Memory B cell (primary cell): ENCODE data around the gene SMARCA4.
A peak's percentile ranks its signal among the peaks of the same experiment; 100 is the strongest.
"Not testable (repeated sequence)": the region's sequence is repeated elsewhere in the genome, so short reads cannot be mapped to it uniquely, and the experiment has no call there.

Source experiments
- ATAC-seq: fragments of 150-1000 bp; cut with Tn5 transposase; 2 replicates; pipeline ENCODE4 v1.10.0; 2021; ENCODE audit warnings: low read depth, mild to moderate bottlenecking, moderate library complexity
- DNase-seq, 2 donors: peaks; one replicate each; pipeline ENCODE4 v3.0.0; 2022; ENCODE audit warnings: low spot score in 2 of 2
- H3K27ac Mint-ChIP-seq: one replicate; pipeline ENCODE4 v1.8.0; 2022; ENCODE audit warnings: mild to moderate bottlenecking, moderate library complexity, mixed read lengths
- H3K27me3 Mint-ChIP-seq: one replicate; pipeline ENCODE4 v1.8.0; 2022; ENCODE audit warnings: mixed read lengths
- H3K36me3 Mint-ChIP-seq: one replicate; pipeline ENCODE4 v1.8.0; 2022; ENCODE audit warnings: mild to moderate bottlenecking, mixed read lengths
- H3K4me1 Mint-ChIP-seq: one replicate; pipeline ENCODE4 v1.8.0; 2022; ENCODE audit warnings: mixed read lengths
- H3K4me3 Mint-ChIP-seq: one replicate; pipeline ENCODE4 v1.8.0; 2022; ENCODE audit warnings: mild to moderate bottlenecking, moderate library complexity, mixed read lengths
- H3K9me3 Mint-ChIP-seq: one replicate; pipeline ENCODE4 v1.8.0; 2022; ENCODE audit warnings: mixed read lengths

Gene SMARCA4

DNA sequence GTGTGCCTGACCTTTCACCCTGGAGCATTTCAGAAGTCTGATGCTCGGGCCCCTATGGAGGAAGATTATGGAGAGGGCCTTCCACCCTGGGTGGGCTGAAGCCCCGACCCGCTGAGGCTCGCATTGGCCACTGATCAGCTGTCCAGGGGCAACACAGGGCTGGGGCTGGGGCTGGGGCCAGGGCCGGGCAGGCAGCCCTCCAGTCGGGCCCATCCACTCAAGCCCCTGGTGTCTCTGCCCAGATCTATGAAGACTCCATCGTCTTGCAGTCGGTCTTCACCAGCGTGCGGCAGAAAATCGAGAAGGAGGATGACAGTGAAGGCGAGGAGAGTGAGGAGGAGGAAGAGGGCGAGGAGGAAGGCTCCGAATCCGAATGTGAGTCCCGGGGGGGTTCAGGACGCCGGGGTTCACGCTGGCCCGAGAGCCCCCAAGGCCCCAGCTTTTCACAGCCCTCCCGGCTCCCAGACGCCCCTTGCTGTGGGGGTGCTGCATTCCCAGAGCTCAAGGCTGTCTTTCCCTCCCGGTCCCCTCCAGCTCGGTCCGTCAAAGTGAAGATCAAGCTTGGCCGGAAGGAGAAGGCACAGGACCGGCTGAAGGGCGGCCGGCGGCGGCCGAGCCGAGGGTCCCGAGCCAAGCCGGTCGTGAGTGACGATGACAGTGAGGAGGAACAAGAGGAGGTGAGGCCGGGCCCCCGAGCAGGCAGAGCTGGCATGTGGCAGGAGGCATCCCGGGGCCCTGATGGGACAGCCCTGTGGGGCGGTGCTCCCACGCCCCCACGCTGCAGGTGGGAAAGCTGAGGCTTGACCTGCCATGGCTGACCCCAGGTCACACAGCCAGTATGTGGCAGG, 98.9 kb downstream of the SMARCA4 start:
- Mint-ChIP-seq H3K9me3 (no peaks in the 10 kb centered on the region), H3K4me1 (no peaks in the 10 kb centered on the region), H3K36me3 (peaks cover 26% of the 10 kb centered on the region), H3K27me3 (no peaks in the 10 kb centered on the region), H3K4me3 (no peak overlapping the region), H3K27ac (no peak overlapping the region)
- no peak for DNase-seq
- no peak for ATAC-seq

GRCh38 chr19:11061952-11062351, 101.1 kb downstream of the SMARCA4 start:
- DNase-seq: no peak
- Mint-ChIP-seq H3K4me3 (no peak overlapping the region), H3K4me1 (no peaks in the 10 kb centered on the region), H3K9me3 (no peaks in the 10 kb centered on the region), H3K27ac (no peak overlapping the region), H3K27me3 (no peaks in the 10 kb centered on the region), H3K36me3 (peaks cover 28% of the 10 kb centered on the region)
- ATAC-seq: no peak

GRCh38 chr19:11063434-11063833, 102.6 kb downstream of the SMARCA4 start:
- peaks cover 30% of the 10 kb centered on the region for H3K36me3 Mint-ChIP-seq
- DNase-seq (no peak), ATAC-seq (no peak)
- H3K27me3 Mint-ChIP-seq: no peaks in the 10 kb centered on the region
- no peak overlapping the region for H3K4me3 Mint-ChIP-seq
- H3K27ac Mint-ChIP-seq: no peak overlapping the region
- no peaks in the 10 kb centered on the region for H3K9me3 Mint-ChIP-seq
- H3K4me1 Mint-ChIP-seq: no peaks in the 10 kb centered on the region

DNA sequence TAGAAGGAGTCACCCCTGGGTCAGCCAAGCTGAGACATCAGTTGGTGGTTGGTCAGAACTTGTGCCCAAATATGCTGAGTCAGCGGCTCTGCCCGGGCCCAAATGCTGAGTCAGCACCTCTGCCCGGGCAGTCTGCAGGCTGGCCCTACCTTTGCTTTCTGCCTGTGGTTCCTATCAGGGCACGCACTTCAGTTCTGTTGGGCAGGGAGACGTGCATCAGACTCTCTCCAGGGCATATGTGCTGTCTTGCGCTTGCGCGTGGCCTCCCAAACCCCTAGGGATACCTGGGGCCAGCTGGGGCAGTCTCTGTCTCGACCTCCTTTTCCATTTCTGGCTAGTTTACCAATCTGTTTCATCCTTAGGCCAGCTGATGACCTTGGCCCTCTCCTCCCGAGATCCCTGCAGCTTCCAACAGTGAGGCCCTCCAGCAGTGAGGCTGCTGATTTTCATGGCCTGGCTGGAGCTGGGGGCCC, 104.0 kb downstream of the SMARCA4 start:
- peaks cover 27% of the 10 kb centered on the region for H3K36me3 Mint-ChIP-seq
- H3K4me1 Mint-ChIP-seq: peaks cover 3% of the 10 kb centered on the region
- ATAC-seq (no peak), DNase-seq (no peak)
- H3K9me3 Mint-ChIP-seq: no peaks in the 10 kb centered on the region
- no peak overlapping the region for H3K4me3 Mint-ChIP-seq
- no peak overlapping the region for H3K27ac Mint-ChIP-seq
- H3K27me3 Mint-ChIP-seq: no peaks in the 10 kb centered on the region

- Mint-ChIP-seq H3K9me3 (no peaks in the 10 kb centered on the region), H3K27me3 (no peaks in the 10 kb centered on the region), H3K27ac (no peak overlapping the region), H3K4me3 (no peak overlapping the region), H3K4me1 (peaks cover 3% of the 10 kb centered on the region), H3K36me3 (peaks cover 18% of the 10 kb centered on the region)
- DNase-seq (no peak), ATAC-seq (no peak)
Observed at GRCh38 chr19:11066326-11066725, 105.5 kb downstream of the SMARCA4 start.

DNA sequence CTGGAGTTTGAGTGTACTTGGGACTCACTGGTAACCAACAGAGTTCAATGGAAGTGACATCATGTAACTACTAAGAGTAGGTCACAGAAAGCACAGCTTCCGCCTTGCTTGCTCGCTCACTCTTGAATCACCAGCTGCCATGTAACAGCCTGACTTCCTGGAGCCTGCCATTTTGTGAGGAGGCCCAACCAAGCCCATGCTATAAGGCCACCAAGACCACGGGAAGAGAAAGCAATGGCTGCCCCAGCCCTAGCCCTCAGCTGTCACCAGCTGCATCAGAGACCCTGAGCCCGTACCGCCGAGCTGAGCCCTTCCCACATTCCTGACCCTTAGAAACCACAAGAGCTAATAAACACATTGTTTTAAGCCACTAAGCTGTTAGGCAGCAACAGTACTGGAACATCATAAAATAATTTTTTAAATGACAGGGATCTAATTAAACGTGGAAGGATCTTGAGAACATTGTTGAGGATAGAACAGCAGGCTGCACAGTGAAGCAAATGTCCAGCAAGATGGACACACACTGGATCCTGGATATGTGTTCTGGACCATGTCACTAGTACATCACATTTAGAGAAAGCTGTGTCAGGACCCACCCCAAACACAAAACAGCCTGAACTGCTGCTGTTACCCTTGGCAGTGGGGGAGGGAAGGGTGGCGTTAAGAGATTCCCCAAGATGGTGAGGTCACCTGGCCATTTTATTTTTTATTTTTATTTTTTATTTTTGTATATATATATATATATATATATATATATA, 106.7 kb downstream of the SMARCA4 start:
- Mint-ChIP-seq H3K27me3 (no peaks in the 10 kb centered on the region), H3K27ac (no peak overlapping the region), H3K4me3 (no peak overlapping the region), H3K9me3 (no peaks in the 10 kb centered on the region), H3K36me3 (peaks cover 15% of the 10 kb centered on the region), H3K4me1 (peaks cover 3% of the 10 kb centered on the region)
- no peak for ATAC-seq
- no peak for DNase-seq

DNA sequence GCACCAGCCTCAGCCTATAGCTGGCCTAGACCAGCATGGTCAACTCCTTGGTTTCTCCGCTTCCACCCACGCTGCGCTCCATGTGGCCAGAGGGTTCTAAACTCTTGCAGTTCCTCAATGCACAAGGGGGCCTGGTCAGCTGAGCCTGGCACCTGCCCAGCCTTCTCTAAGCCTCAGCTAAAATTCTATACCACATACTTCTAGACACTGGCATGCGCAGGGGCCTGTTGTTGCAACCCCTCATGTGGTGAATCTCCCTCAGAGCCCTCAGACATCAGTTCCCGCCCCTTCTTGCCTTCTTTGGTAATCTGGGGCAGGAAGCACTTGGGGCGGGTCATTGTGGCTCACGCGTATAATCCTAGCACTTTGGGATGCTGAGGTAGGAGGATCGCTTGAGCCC, 108.7 kb downstream of the SMARCA4 start:
- ATAC-seq (no peak), DNase-seq (no peak)
- peak overlapping the region; percentile 41 for H3K27ac Mint-ChIP-seq
- H3K4me3 Mint-ChIP-seq: no peak overlapping the region
- H3K4me1 Mint-ChIP-seq: peaks cover 9% of the 10 kb centered on the region
- peaks cover 15% of the 10 kb centered on the region for H3K36me3 Mint-ChIP-seq
- H3K9me3 Mint-ChIP-seq: no peaks in the 10 kb centered on the region
- H3K27me3 Mint-ChIP-seq: peaks cover 3% of the 10 kb centered on the region

DNA sequence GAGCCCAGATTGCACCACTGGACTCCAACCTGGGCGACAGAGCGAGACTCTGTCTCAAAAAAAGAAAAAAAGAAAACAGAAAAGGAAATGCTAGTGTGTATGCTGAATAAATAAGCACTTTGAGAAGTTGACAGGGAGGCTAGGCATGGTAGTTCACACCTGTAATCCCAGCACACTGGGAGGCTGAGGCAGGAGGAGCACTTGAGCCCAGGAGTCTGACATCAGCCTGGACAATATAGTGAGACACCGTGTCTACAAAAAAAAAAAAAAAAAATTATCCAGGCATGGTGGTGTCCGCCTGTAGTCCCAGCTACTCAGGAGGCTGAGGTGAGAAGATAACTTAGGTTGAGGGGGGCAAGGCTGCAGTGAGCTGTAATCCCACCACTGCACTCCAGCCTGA, 109.3 kb downstream of the SMARCA4 start:
- ATAC-seq: no peak
- H3K27me3 Mint-ChIP-seq: peaks cover 4% of the 10 kb centered on the region
- no peaks in the 10 kb centered on the region for H3K9me3 Mint-ChIP-seq
- DNase-seq: no peak
- H3K27ac Mint-ChIP-seq: peak overlapping the region; percentile 41
- peaks cover 10% of the 10 kb centered on the region for H3K4me1 Mint-ChIP-seq
- peaks cover 11% of the 10 kb centered on the region for H3K36me3 Mint-ChIP-seq
- H3K4me3 Mint-ChIP-seq: no peak overlapping the region

GRCh38 chr19:11073568-11073967, 112.7 kb downstream of the SMARCA4 start:
- ATAC-seq (no peak), DNase-seq (no peak)
- Mint-ChIP-seq H3K4me3 (no peak overlapping the region), H3K27ac (no peak overlapping the region), H3K36me3 (peaks cover 2% of the 10 kb centered on the region), H3K4me1 (peaks cover 10% of the 10 kb centered on the region), H3K27me3 (peaks cover 8% of the 10 kb centered on the region), H3K9me3 (no peaks in the 10 kb centered on the region)

- not testable (repeated sequence) for H3K27ac Mint-ChIP-seq, H3K4me3 Mint-ChIP-seq, ATAC-seq, H3K27me3 Mint-ChIP-seq, H3K36me3 Mint-ChIP-seq, H3K9me3 Mint-ChIP-seq, H3K4me1 Mint-ChIP-seq, DNase-seq
Observed at GRCh38 chr19:11076792-11077191, 116.0 kb downstream of the SMARCA4 start.

GRCh38 chr19:11078893-11079292, 118.1 kb downstream of the SMARCA4 start:
- H3K4me3 Mint-ChIP-seq: no peak overlapping the region
- no peaks in the 10 kb centered on the region for H3K9me3 Mint-ChIP-seq
- DNase-seq (no peak), ATAC-seq (no peak)
- peaks cover 14% of the 10 kb centered on the region for H3K27me3 Mint-ChIP-seq
- H3K27ac Mint-ChIP-seq: no peak overlapping the region
- H3K36me3 Mint-ChIP-seq: no peaks in the 10 kb centered on the region
- H3K4me1 Mint-ChIP-seq: peaks cover 7% of the 10 kb centered on the region

DNA sequence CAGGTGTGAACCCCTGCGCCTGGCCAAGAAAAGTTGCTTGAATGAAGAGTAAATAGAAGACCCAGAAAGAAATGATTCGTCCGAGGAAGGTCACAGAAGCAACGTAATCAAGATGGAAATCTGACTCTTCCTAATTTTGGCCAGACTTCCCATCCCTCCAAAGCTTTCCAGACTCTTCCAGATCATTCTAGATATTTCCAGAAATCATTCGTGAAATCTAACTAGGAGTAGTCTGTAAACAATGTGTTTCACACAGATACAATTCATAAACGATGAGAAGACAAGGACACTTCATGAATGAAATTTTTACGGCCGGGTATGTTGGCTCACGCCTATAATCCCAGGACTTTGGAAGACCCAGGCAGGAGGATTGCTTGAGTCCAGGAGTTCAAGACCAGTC, 119.2 kb downstream of the SMARCA4 start:
- ATAC-seq: no peak
- no peak for DNase-seq
- Mint-ChIP-seq H3K27me3 (peaks cover 12% of the 10 kb centered on the region), H3K9me3 (no peaks in the 10 kb centered on the region), H3K36me3 (no peaks in the 10 kb centered on the region), H3K27ac (no peak overlapping the region), H3K4me1 (no peaks in the 10 kb centered on the region), H3K4me3 (no peak overlapping the region)

DNA sequence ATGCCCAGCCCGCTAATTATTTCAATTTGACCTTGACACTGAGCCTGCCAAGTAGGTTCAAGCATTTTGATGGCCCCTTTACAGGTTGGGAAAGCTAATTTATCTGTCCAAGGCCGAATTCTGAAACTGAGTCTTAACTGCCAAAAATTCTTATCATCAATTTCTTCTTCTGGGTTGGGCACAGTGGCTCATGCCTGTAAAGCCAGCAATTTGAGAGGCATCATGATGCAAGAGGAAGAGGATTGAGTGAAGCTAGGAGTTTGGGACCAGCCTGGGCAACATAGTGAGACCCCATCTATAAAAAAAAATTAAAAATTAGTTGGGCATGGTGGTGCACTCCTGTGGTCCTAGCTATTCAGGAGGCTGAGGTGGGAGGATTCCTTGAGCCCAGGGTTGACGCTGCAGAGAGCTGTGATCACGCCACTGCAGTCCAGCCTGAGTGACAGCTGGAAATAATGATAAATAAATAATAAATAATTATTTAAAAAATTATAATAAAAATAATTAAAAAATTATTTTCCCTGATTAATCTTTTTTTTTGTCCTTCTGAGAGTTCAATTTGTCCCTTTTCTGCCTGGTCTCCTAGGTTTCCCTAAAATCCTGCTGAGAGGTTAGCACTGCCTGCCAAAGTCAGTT, 127.2 kb downstream of the SMARCA4 start:
- Mint-ChIP-seq H3K27me3 (peaks cover 11% of the 10 kb centered on the region), H3K4me3 (no peak overlapping the region), H3K27ac (no peak overlapping the region), H3K9me3 (no peaks in the 10 kb centered on the region), H3K4me1 (peaks cover 2% of the 10 kb centered on the region), H3K36me3 (peaks cover 2% of the 10 kb centered on the region)
- no peak for DNase-seq
- no peak for ATAC-seq
